Liver (tissue), 9 donors: ENCODE data around the gene ZNF518A. TPM values are rescaled to one million over a fixed set of nuclear protein-coding genes. Genes with fewer than 3 reads are reported as not detected.

Source experiments
- DNase-seq: peaks from one replicate; pipeline ENCODE4 v3.0.0-alpha.2; 2017; ENCODE audit warnings: low spot score
- H3K27ac ChIP-seq, 2 donors: one replicate each; pipeline ENCODE4 v1.7.0; 2013; ENCODE audit warnings: inconsistent platforms in 2 of 2, low read length in 2 of 2, control low read depth in 1 of 2, low read depth in 1 of 2, mild to moderate bottlenecking in 1 of 2
- H3K27me3 ChIP-seq, 4 donors: one replicate each; pipeline versions ENCODE4 v1.6.1 to v1.7.0; 2013; ENCODE audit warnings: low read length in 3 of 4, inconsistent platforms in 1 of 4, mild to moderate bottlenecking in 1 of 4, moderate library complexity in 1 of 4; ENCODE audit not compliant: control insufficient read depth in 4 of 4, insufficient read depth in 4 of 4
- H3K36me3 ChIP-seq, 4 donors: one replicate each; pipeline versions ENCODE4 v1.6.1 to v1.7.0; 2013; ENCODE audit warnings: low read length in 3 of 4, mild to moderate bottlenecking in 3 of 4, low read depth in 1 of 4, moderate library complexity in 1 of 4; ENCODE audit not compliant: control insufficient read depth in 4 of 4, insufficient read depth in 3 of 4
- H3K4me1 ChIP-seq, 4 donors: one replicate each; pipeline versions ENCODE4 v1.6.1 to v1.7.0; 2013; ENCODE audit warnings: low read length in 3 of 4, mild to moderate bottlenecking in 3 of 4, moderate library complexity in 1 of 4; ENCODE audit not compliant: control insufficient read depth in 4 of 4, insufficient read depth in 4 of 4
- H3K4me3 ChIP-seq, 3 donors: one replicate each; pipeline versions ENCODE4 v1.6.1 to v1.7.0; 2013; ENCODE audit warnings: low read length in 3 of 3, control low read depth in 1 of 3, low read depth in 1 of 3, mild to moderate bottlenecking in 1 of 3
- H3K9ac ChIP-seq, 2 donors: one replicate each; pipeline ENCODE4 v1.7.0; 2013; ENCODE audit warnings: low read length in 2 of 2, mild to moderate bottlenecking in 2 of 2, moderate library complexity in 2 of 2, control low read depth in 1 of 2, low read depth in 1 of 2
- H3K9me3 ChIP-seq, 4 donors: one replicate each; pipeline versions ENCODE4 v1.6.1 to v1.7.0; 2013; ENCODE audit warnings: low read length in 3 of 4; ENCODE audit not compliant: control insufficient read depth in 4 of 4
- EGR1 ChIP-seq, 2 donors: IDR thresholded peaks; 2 replicates each; pipeline ENCODE4 v1.6.1; 2016 to 2018; ENCODE audit warnings: antibody characterized with exemption in 2 of 2, low read depth in 2 of 2
- FOXA1 ChIP-seq: IDR thresholded peaks from 2 replicates; pipeline ENCODE4 v1.6.1; 2016; ENCODE audit warnings: antibody characterized with exemption
- FOXA2 ChIP-seq: IDR thresholded peaks from 2 replicates; pipeline ENCODE4 v1.6.1; 2016; ENCODE audit warnings: antibody characterized with exemption
- GABPA ChIP-seq, 2 donors: IDR thresholded peaks in 1 of 2; conservative IDR thresholded peaks in 1 of 2; 2 replicates each; pipeline ENCODE4 v1.6.1; 2016; ENCODE audit warnings: antibody characterized with exemption in 2 of 2, mild to moderate bottlenecking in 1 of 2, moderate library complexity in 1 of 2
- HNF4A ChIP-seq, 2 donors: conservative IDR thresholded peaks; 2 replicates each; pipeline ENCODE4 v1.6.1; 2016; ENCODE audit warnings: antibody characterized with exemption in 2 of 2, mild to moderate bottlenecking in 2 of 2
- HNF4G ChIP-seq: IDR thresholded peaks from 2 replicates; pipeline ENCODE4 v1.6.1; 2016; ENCODE audit warnings: antibody characterized with exemption
- JUND ChIP-seq, 2 donors: IDR thresholded peaks; 2 replicates each; pipeline ENCODE4 v1.6.1; 2016; ENCODE audit warnings: antibody characterized with exemption in 2 of 2
- NR2F2 ChIP-seq: IDR thresholded peaks from 2 replicates; pipeline ENCODE4 v1.6.1; 2016; ENCODE audit warnings: antibody characterized with exemption
- RAD21 ChIP-seq, 2 donors: IDR thresholded peaks; 2 replicates each; pipeline ENCODE4 v1.6.1; 2016; ENCODE audit warnings: antibody characterized with exemption in 2 of 2, mild to moderate bottlenecking in 2 of 2
- SP1 ChIP-seq: IDR thresholded peaks from 2 replicates; pipeline ENCODE4 v1.6.1; 2018; ENCODE audit warnings: antibody characterized with exemption, mild to moderate bottlenecking
- TAF1 ChIP-seq: conservative IDR thresholded peaks from 2 replicates; pipeline ENCODE4 v1.6.1; 2016; ENCODE audit warnings: antibody characterized with exemption, mild to moderate bottlenecking
- YY1 ChIP-seq: IDR thresholded peaks from 2 replicates; pipeline ENCODE4 v1.6.1; 2016; ENCODE audit warnings: antibody characterized with exemption, mild to moderate bottlenecking
- ZBTB33 ChIP-seq: IDR thresholded peaks from 2 replicates; pipeline ENCODE4 v1.6.1; 2016; ENCODE audit warnings: antibody characterized with exemption
- WGBS: extraction: QIAGEN DNeasy Blood & Tissue Kit; methylation state at CpG from one replicate; pipeline ENCODE4 v1.1.7; 2013; 5-methylcytosine and 5-hydroxymethylcytosine counted together
- polyA plus RNA-seq, 2 donors: library from polyadenylated mRNA; stranded (reverse) in 1 of 2; unstranded in 1 of 2; fragments of 200-250 nt in 1 of 2; fragments of >200 nt in 1 of 2; fragmentation: Nextera tagmentation in 1 of 2; extraction: Ambion mirVana in 1 of 2; gene quantifications; one replicate each; pipeline versions ENCODE4 v1.2.1 to v1.2.3, GENCODE V29; 2013 to 2015
- total RNA-seq, 2 donors: library from RNA; depleted of rRNA; stranded (reverse); fragments of >200 nt; gene quantifications; one replicate each; pipeline ENCODE4 v1.2.3, GENCODE V29; 2014
- TF ChIP-seq, protein P1 (sequence below): IDR thresholded peaks from 2 replicates; pipeline ENCODE4 v1.6.1; 2016; ENCODE audit warnings: antibody characterized with exemption, mild to moderate bottlenecking
- TF ChIP-seq, protein P2 (sequence below): IDR thresholded peaks from 2 replicates; pipeline ENCODE4 v1.6.1; 2016; ENCODE audit warnings: antibody characterized with exemption
- TF ChIP-seq, protein P3 (sequence below): fragments of 150-350 bp; IDR thresholded peaks from 2 replicates; pipeline ENCODE4 v1.5.1; 2017; ENCODE audit warnings: improper control_type of control experiment, low read depth, low read length; ENCODE audit not compliant: missing input control
- donor health status: healthy.
- donor health status: healthy.
- donor health status: healthy.
- donor health status: healthy.
- donor health status: healthy.

Gene ZNF518A
- total and polyA plus RNA-seq, 4 donors, result 1.8 to 23.0 (median 13.6) TPM

GRCh38 chr10:96107623-96108038 lies 22.5 kb upstream of the ZNF518A start:
- H3K4me3 ChIP-seq, result no peak overlapping the region
- no peaks in the 10 kb centered on the region for H3K36me3 ChIP-seq
- DNase-seq, result no peak
- 35% methylated on average over 3 of the region's 3 CpGs for WGBS
- H3K9ac ChIP-seq, result no peak overlapping the region
- peaks cover 0 to 24% (median 5%) of the 10 kb centered on the region in 4 donors for H3K27me3 ChIP-seq
- peaks cover 0 to 3% (median 2%) of the 10 kb centered on the region in 4 donors for H3K9me3 ChIP-seq
- no peak for TF ChIP-seq FOXA1
- TF ChIP-seq HNF4A (conservative IDR thresholded peaks at IDR 0.05), result no peak
- TF ChIP-seq TAF1, result no peak
- TF ChIP-seq, protein P1, sequence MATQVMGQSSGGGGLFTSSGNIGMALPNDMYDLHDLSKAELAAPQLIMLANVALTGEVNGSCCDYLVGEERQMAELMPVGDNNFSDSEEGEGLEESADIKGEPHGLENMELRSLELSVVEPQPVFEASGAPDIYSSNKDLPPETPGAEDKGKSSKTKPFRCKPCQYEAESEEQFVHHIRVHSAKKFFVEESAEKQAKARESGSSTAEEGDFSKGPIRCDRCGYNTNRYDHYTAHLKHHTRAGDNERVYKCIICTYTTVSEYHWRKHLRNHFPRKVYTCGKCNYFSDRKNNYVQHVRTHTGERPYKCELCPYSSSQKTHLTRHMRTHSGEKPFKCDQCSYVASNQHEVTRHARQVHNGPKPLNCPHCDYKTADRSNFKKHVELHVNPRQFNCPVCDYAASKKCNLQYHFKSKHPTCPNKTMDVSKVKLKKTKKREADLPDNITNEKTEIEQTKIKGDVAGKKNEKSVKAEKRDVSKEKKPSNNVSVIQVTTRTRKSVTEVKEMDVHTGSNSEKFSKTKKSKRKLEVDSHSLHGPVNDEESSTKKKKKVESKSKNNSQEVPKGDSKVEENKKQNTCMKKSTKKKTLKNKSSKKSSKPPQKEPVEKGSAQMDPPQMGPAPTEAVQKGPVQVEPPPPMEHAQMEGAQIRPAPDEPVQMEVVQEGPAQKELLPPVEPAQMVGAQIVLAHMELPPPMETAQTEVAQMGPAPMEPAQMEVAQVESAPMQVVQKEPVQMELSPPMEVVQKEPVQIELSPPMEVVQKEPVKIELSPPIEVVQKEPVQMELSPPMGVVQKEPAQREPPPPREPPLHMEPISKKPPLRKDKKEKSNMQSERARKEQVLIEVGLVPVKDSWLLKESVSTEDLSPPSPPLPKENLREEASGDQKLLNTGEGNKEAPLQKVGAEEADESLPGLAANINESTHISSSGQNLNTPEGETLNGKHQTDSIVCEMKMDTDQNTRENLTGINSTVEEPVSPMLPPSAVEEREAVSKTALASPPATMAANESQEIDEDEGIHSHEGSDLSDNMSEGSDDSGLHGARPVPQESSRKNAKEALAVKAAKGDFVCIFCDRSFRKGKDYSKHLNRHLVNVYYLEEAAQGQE, result no peak
- no peak for TF ChIP-seq JUND (IDR thresholded peaks at IDR 0.05)
- TF ChIP-seq FOXA2, result no peak
- TF ChIP-seq RAD21 (IDR thresholded peaks at IDR 0.05), result no peak
- no peak for TF ChIP-seq NR2F2
- TF ChIP-seq HNF4G, result no peak
- TF ChIP-seq GABPA (IDR thresholded peaks at IDR 0.05 in 1 of 2, conservative IDR thresholded peaks at IDR 0.05 in 1 of 2), result no peak
- TF ChIP-seq, protein P2, sequence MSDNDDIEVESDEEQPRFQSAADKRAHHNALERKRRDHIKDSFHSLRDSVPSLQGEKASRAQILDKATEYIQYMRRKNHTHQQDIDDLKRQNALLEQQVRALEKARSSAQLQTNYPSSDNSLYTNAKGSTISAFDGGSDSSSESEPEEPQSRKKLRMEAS, result no peak
- TF ChIP-seq, protein P3, sequence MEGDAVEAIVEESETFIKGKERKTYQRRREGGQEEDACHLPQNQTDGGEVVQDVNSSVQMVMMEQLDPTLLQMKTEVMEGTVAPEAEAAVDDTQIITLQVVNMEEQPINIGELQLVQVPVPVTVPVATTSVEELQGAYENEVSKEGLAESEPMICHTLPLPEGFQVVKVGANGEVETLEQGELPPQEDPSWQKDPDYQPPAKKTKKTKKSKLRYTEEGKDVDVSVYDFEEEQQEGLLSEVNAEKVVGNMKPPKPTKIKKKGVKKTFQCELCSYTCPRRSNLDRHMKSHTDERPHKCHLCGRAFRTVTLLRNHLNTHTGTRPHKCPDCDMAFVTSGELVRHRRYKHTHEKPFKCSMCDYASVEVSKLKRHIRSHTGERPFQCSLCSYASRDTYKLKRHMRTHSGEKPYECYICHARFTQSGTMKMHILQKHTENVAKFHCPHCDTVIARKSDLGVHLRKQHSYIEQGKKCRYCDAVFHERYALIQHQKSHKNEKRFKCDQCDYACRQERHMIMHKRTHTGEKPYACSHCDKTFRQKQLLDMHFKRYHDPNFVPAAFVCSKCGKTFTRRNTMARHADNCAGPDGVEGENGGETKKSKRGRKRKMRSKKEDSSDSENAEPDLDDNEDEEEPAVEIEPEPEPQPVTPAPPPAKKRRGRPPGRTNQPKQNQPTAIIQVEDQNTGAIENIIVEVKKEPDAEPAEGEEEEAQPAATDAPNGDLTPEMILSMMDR, result no peak
- TF ChIP-seq SP1, result no peak
- no peaks in the 10 kb centered on the region for H3K4me1 ChIP-seq
- no peak overlapping the region for H3K27ac ChIP-seq

DNA sequence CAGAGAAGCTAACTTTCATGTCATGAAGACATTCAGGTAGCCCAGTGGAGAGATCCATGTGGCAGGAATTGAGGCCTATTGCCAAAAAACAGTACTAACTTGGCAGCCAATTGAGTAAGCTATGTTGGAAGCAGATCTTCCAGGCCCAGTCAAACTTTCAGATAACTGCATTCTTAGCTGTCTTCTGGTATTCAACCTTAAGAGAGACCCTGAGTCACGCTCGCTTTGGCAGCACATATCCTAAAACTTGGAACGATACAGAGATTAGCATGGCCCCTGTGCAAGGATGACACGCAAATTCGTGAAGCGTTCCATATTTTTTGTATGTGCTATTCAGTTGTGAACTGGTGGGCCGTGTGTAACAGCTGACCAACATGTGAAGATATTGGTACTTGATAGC lies 17.6 kb upstream of the ZNF518A start:
- 95% methylated on average over 7 of the region's 7 CpGs for WGBS
- Histone ChIP-seq H3K27me3 (peaks cover 0 to 26% (median 8%) of the 10 kb centered on the region in 4 donors), H3K9ac (no peak overlapping the region), H3K4me3 (no peak overlapping the region), H3K9me3 (peaks cover 0 to 2% (median 2%) of the 10 kb centered on the region in 4 donors), H3K4me1 (no peaks in the 10 kb centered on the region), H3K27ac (no peak overlapping the region), H3K36me3 (no peaks in the 10 kb centered on the region)
- no peak for TF ChIP-seq FOXA1
- no peak for TF ChIP-seq RAD21 (IDR thresholded peaks at IDR 0.05)
- TF ChIP-seq EGR1 (IDR thresholded peaks at IDR 0.05; ENCODE audit: low read depth in 2 of 2), result no peak
- TF ChIP-seq ZBTB33, result no peak
- TF ChIP-seq FOXA2, result no peak
- no peak for TF ChIP-seq YY1
- DNase-seq, result no peak
